Measurements from ENCODE around the gene SMIM1.

SMIM1 gene

GRCh38 chr1:3775490-3776230 is 3.1 kb downstream of the SMIM1 start:
- DNase-seq: peak in 14 of 56 donors; percentile 5 to 58 (median 32)

GRCh38 chr1:3776231-3776961 is 3.8 kb downstream of the SMIM1 start:
- DNase-seq: no peak

GRCh38 chr1:3777078-3777547 is 4.6 kb downstream of the SMIM1 start:
- DNase-seq: no peak

GRCh38 chr1:3777647-3778589 is 5.4 kb downstream of the SMIM1 start:
- DNase-seq: no peak

- DNase-seq: no peak
These were observed 6.2 kb downstream of the SMIM1 start for GRCh38 chr1:3778590-3779264.

- DNase-seq: no peak
These were observed 6.8 kb downstream of the SMIM1 start for GRCh38 chr1:3779265-3779911.

- no peak for DNase-seq
These were observed 7.4 kb downstream of the SMIM1 start for GRCh38 chr1:3779912-3780416.

- no peak for DNase-seq
These were observed 8.4 kb downstream of the SMIM1 start for GRCh38 chr1:3780901-3781300.

- DNase-seq: no peak
These were observed 11.3 kb downstream of the SMIM1 start for GRCh38 chr1:3783651-3784474.

- no peak for DNase-seq
These were observed 12.5 kb downstream of the SMIM1 start for GRCh38 chr1:3785045-3785444.

- DNase-seq: no peak
These were observed 13.1 kb downstream of the SMIM1 start for GRCh38 chr1:3785456-3786157.

- DNase-seq: no peak
These were observed 14.2 kb downstream of the SMIM1 start for GRCh38 chr1:3786468-3787348.

- no peak for DNase-seq
These were observed 14.8 kb downstream of the SMIM1 start for GRCh38 chr1:3787349-3787715.

- DNase-seq: no peak
These were observed 15.4 kb downstream of the SMIM1 start for GRCh38 chr1:3787745-3788605.

GRCh38 chr1:3788756-3789420 is 16.3 kb downstream of the SMIM1 start:
- no peak for DNase-seq
